HEK293 (cell line): Measurements from ENCODE around the gene TCOF1.

Source experiments
- GFI1B ChIP-seq: fragments of 450-650 bp; formaldehyde crosslinking; IDR thresholded peaks from 2 replicates; pipeline ENCODE4 v1.5.1; 2016; ENCODE audit warnings: missing biosample characterization, missing genetic modification characterization
- GLIS1 ChIP-seq: fragments of 450-650 bp; formaldehyde crosslinking; IDR thresholded peaks from 2 replicates; pipeline ENCODE4 v1.5.1; 2016; ENCODE audit warnings: missing biosample characterization, missing genetic modification characterization
- KLF7 ChIP-seq: fragments of 450-650 bp; formaldehyde crosslinking; IDR thresholded peaks from 2 replicates; pipeline ENCODE4 v1.5.1; 2016; ENCODE audit warnings: missing biosample characterization, missing genetic modification characterization, borderline replicate concordance
- SALL2 ChIP-seq: fragments of 450-650 bp; formaldehyde crosslinking; IDR thresholded peaks from 2 replicates; pipeline ENCODE4 v1.5.0; 2017; ENCODE audit warnings: missing biosample characterization, mild to moderate bottlenecking, missing genetic modification characterization, borderline replicate concordance
- TRIM28 ChIP-seq: IDR thresholded peaks from 2 replicates; pipeline ENCODE4 v1.6.1; 2011; ENCODE audit warnings: low read length, control low read depth, borderline replicate concordance
- ZNF10 ChIP-seq: fragments of 450-650 bp; formaldehyde crosslinking; IDR thresholded peaks from 2 replicates; pipeline ENCODE4 v1.5.1; 2017; ENCODE audit warnings: missing biosample characterization, missing genetic modification characterization
- ZNF324 ChIP-seq: fragments of 450-650 bp; formaldehyde crosslinking; IDR thresholded peaks from 2 replicates; pipeline ENCODE4 v1.5.1; 2016; ENCODE audit warnings: missing biosample characterization, missing genetic modification characterization
- ZNF37A ChIP-seq: fragments of 450-650 bp; IDR thresholded peaks from 2 replicates; pipeline ENCODE4 v1.5.1; 2018; ENCODE audit warnings: missing biosample characterization, missing genetic modification characterization
- ZNF404 ChIP-seq: fragments of 450-650 bp; formaldehyde crosslinking; IDR thresholded peaks from 2 replicates; pipeline ENCODE4 v1.5.1; 2017; ENCODE audit warnings: missing biosample characterization, missing genetic modification characterization
- ZNF555 ChIP-seq: fragments of 450-650 bp; formaldehyde crosslinking; conservative IDR thresholded peaks from 2 replicates; pipeline ENCODE4 v1.5.1; 2017; ENCODE audit warnings: missing biosample characterization, mild to moderate bottlenecking, missing genetic modification characterization, inconsistent platforms
- ZNF596 ChIP-seq: fragments of 450-650 bp; IDR thresholded peaks from 2 replicates; pipeline ENCODE4 v1.5.0; 2018; ENCODE audit warnings: missing biosample characterization, mild to moderate bottlenecking, missing genetic modification characterization, moderate library complexity
- ZNF600 ChIP-seq: fragments of 450-650 bp; formaldehyde crosslinking; IDR thresholded peaks from 2 replicates; pipeline ENCODE4 v1.5.1; 2016; ENCODE audit warnings: missing biosample characterization, missing genetic modification characterization
- ZNF654 ChIP-seq: fragments of 450-650 bp; formaldehyde crosslinking; IDR thresholded peaks from 2 replicates; pipeline ENCODE4 v1.5.1; 2016; ENCODE audit warnings: low read depth, missing biosample characterization, missing genetic modification characterization
- ZNF664 ChIP-seq: fragments of 450-650 bp; formaldehyde crosslinking; IDR thresholded peaks from 2 replicates; pipeline ENCODE4 v1.5.1; 2016; ENCODE audit warnings: missing biosample characterization, missing genetic modification characterization
- ZNF707 ChIP-seq: fragments of 450-650 bp; formaldehyde crosslinking; IDR thresholded peaks from 2 replicates; pipeline ENCODE4 v1.5.1; 2016; ENCODE audit warnings: missing biosample characterization, missing genetic modification characterization
- ZNF747 ChIP-seq: fragments of 450-650 bp; formaldehyde crosslinking; IDR thresholded peaks from 2 replicates; pipeline ENCODE4 v1.5.1; 2016; ENCODE audit warnings: missing biosample characterization, missing genetic modification characterization
- ZXDB ChIP-seq: fragments of 450-650 bp; formaldehyde crosslinking; IDR thresholded peaks from 2 replicates; pipeline ENCODE4 v1.5.1; 2016; ENCODE audit warnings: missing biosample characterization, missing genetic modification characterization
- TF ChIP-seq, protein P1 (sequence below): fragments of 450-650 bp; formaldehyde crosslinking; IDR thresholded peaks from 2 replicates; pipeline ENCODE4 v1.5.1; 2017; ENCODE audit warnings: missing biosample characterization, missing genetic modification characterization
- TF ChIP-seq, protein P2 (sequence below): sonication (generic); formaldehyde crosslinking; IDR thresholded peaks from 2 replicates; pipeline ENCODE4 v1.8.1; 2022; ENCODE audit warnings: mild to moderate bottlenecking, moderate library complexity, missing genetic modification reagents
- TF ChIP-seq, protein P3 (sequence below): fragments of 450-650 bp; formaldehyde crosslinking; IDR thresholded peaks from 2 replicates; pipeline ENCODE4 v1.5.1; 2016; ENCODE audit warnings: missing biosample characterization, missing genetic modification characterization
- TF ChIP-seq, protein P4 (sequence below): fragments of 450-650 bp; formaldehyde crosslinking; IDR thresholded peaks from 2 replicates; pipeline ENCODE4 v1.5.1; 2016; ENCODE audit warnings: missing biosample characterization, missing genetic modification characterization
- TF ChIP-seq, protein P5 (sequence below): fragments of 450-650 bp; formaldehyde crosslinking; IDR thresholded peaks from 2 replicates; pipeline ENCODE4 v1.5.1; 2016; ENCODE audit warnings: missing biosample characterization, missing genetic modification characterization
- TF ChIP-seq, protein P6 (sequence below): fragments of 450-650 bp; formaldehyde crosslinking; IDR thresholded peaks from 2 replicates; pipeline ENCODE4 v1.5.1; 2016; ENCODE audit warnings: missing biosample characterization, missing genetic modification characterization, low read depth
- TF ChIP-seq, protein P7 (sequence below): fragments of 450-650 bp; formaldehyde crosslinking; IDR thresholded peaks from 2 replicates; pipeline ENCODE4 v1.5.1; 2016; ENCODE audit warnings: missing biosample characterization, missing genetic modification characterization, borderline replicate concordance

TCOF1 gene

DNA sequence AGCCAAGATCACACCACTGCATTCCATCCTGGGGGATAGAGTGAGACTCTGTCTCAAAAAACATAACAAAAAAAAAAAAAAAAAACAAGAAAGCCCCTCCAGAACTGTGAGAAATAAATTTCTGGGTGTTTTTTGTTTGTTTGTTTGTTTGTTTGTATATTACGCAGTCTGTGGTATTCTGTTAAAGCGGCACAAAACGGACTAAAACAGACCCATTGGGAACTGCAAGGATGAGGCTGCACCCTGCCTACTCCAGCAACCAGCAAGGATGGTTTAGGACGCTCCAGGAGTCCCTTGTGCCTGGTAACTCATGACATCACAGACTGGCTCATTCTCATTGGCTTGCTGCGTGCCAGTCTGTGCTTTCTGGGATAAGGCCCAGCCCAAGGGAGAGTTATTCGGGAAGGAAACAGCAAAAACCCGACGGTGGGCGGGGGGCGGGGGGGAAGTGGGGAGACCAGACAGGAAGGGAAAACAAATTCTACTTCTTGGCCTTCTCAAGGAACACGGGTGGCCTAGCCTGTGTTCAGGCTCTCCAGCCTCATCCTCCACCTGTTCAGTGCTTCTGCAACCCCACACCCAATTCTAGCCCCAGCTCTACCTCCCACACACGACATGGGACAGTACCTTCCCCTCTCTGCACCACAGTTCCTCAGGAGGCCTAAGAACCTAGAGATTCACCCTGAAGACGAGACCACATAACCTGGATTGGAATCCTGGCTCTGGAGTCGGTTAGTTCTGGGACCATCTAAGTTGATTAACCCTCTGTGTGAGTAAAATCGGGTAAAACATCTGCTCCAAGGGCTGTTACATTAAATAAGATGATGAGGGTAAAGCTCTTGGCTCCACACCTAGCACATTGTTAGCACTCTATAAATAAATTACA is 52.4 kb downstream of the TCOF1 start (continued):
- TF ChIP-seq, protein P1, sequence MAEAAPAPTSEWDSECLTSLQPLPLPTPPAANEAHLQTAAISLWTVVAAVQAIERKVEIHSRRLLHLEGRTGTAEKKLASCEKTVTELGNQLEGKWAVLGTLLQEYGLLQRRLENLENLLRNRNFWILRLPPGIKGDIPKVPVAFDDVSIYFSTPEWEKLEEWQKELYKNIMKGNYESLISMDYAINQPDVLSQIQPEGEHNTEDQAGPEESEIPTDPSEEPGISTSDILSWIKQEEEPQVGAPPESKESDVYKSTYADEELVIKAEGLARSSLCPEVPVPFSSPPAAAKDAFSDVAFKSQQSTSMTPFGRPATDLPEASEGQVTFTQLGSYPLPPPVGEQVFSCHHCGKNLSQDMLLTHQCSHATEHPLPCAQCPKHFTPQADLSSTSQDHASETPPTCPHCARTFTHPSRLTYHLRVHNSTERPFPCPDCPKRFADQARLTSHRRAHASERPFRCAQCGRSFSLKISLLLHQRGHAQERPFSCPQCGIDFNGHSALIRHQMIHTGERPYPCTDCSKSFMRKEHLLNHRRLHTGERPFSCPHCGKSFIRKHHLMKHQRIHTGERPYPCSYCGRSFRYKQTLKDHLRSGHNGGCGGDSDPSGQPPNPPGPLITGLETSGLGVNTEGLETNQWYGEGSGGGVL (tag by site-specific recombination), result peak; percentile 65
- TF ChIP-seq ZNF596 (tag by site-specific recombination), result no peak
- TF ChIP-seq, protein P2, sequence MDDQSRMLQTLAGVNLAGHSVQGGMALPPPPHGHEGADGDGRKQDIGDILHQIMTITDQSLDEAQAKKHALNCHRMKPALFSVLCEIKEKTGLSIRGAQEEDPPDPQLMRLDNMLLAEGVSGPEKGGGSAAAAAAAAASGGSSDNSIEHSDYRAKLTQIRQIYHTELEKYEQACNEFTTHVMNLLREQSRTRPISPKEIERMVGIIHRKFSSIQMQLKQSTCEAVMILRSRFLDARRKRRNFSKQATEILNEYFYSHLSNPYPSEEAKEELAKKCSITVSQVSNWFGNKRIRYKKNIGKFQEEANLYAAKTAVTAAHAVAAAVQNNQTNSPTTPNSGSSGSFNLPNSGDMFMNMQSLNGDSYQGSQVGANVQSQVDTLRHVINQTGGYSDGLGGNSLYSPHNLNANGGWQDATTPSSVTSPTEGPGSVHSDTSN (CRISPR knock-in tag), result no peak
- TF ChIP-seq ZXDB (tag by site-specific recombination), result 0 out of 2 replicates have a peak, but pooled peaks have one; percentile 31
- TF ChIP-seq ZNF404 (tag by site-specific recombination), result no peak
- TF ChIP-seq TRIM28, result no peak
- no peak for TF ChIP-seq ZNF10 (tag by site-specific recombination)
- TF ChIP-seq ZNF600 (tag by site-specific recombination), result peak; percentile 36; the same call in 1 of the 2 replicates
- TF ChIP-seq KLF7 (tag by site-specific recombination), result peak; percentile 11; the same call in 1 of the 2 replicates
- TF ChIP-seq, protein P3, sequence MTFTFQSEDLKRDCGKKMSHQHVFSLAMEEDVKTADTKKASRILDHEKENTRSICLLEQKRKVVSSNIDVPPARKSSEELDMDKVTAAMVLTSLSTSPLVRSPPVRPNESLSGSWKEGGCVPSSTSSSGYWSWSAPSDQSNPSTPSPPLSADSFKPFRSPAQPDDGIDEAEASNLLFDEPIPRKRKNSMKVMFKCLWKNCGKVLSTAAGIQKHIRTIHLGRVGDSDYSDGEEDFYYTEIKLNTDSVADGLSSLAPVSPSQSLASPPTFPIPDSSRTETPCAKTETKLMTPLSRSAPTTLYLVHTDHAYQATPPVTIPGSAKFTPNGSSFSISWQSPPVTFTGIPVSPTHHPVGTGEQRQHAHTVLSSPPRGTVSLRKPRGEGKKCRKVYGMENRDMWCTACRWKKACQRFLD, result no peak
- no peak for TF ChIP-seq ZNF324 (tag by site-specific recombination)
- TF ChIP-seq, protein P4, sequence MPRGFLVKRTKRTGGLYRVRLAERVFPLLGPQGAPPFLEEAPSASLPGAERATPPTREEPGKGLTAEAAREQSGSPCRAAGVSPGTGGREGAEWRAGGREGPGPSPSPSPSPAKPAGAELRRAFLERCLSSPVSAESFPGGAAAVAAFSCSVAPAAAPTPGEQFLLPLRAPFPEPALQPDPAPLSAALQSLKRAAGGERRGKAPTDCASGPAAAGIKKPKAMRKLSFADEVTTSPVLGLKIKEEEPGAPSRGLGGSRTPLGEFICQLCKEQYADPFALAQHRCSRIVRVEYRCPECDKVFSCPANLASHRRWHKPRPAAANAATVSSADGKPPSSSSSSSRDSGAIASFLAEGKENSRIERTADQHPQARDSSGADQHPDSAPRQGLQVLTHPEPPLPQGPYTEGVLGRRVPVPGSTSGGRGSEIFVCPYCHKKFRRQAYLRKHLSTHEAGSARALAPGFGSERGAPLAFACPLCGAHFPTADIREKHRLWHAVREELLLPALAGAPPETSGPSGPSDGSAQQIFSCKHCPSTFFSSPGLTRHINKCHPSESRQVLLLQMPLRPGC (tag by site-specific recombination), result no peak
- TF ChIP-seq, protein P5, sequence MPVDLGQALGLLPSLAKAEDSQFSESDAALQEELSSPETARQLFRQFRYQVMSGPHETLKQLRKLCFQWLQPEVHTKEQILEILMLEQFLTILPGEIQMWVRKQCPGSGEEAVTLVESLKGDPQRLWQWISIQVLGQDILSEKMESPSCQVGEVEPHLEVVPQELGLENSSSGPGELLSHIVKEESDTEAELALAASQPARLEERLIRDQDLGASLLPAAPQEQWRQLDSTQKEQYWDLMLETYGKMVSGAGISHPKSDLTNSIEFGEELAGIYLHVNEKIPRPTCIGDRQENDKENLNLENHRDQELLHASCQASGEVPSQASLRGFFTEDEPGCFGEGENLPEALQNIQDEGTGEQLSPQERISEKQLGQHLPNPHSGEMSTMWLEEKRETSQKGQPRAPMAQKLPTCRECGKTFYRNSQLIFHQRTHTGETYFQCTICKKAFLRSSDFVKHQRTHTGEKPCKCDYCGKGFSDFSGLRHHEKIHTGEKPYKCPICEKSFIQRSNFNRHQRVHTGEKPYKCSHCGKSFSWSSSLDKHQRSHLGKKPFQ (tag by site-specific recombination), result no peak
- 0 out of 2 replicates have a peak, but pooled peaks have one; percentile 51 for TF ChIP-seq ZNF664
- TF ChIP-seq ZNF37A (tag by site-specific recombination), result no peak
- TF ChIP-seq ZNF747 (tag by site-specific recombination), result no peak
- TF ChIP-seq, protein P6, sequence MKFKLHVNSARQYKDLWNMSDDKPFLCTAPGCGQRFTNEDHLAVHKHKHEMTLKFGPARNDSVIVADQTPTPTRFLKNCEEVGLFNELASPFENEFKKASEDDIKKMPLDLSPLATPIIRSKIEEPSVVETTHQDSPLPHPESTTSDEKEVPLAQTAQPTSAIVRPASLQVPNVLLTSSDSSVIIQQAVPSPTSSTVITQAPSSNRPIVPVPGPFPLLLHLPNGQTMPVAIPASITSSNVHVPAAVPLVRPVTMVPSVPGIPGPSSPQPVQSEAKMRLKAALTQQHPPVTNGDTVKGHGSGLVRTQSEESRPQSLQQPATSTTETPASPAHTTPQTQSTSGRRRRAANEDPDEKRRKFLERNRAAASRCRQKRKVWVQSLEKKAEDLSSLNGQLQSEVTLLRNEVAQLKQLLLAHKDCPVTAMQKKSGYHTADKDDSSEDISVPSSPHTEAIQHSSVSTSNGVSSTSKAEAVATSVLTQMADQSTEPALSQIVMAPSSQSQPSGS (tag by site-specific recombination), result peak; percentile 83
- no peak for TF ChIP-seq GFI1B (tag by site-specific recombination)
- TF ChIP-seq ZNF707 (tag by site-specific recombination), result no peak
- peak; percentile 62 for TF ChIP-seq GLIS1
- TF ChIP-seq ZNF654 (tag by site-specific recombination), result no peak
- TF ChIP-seq, protein P7, sequence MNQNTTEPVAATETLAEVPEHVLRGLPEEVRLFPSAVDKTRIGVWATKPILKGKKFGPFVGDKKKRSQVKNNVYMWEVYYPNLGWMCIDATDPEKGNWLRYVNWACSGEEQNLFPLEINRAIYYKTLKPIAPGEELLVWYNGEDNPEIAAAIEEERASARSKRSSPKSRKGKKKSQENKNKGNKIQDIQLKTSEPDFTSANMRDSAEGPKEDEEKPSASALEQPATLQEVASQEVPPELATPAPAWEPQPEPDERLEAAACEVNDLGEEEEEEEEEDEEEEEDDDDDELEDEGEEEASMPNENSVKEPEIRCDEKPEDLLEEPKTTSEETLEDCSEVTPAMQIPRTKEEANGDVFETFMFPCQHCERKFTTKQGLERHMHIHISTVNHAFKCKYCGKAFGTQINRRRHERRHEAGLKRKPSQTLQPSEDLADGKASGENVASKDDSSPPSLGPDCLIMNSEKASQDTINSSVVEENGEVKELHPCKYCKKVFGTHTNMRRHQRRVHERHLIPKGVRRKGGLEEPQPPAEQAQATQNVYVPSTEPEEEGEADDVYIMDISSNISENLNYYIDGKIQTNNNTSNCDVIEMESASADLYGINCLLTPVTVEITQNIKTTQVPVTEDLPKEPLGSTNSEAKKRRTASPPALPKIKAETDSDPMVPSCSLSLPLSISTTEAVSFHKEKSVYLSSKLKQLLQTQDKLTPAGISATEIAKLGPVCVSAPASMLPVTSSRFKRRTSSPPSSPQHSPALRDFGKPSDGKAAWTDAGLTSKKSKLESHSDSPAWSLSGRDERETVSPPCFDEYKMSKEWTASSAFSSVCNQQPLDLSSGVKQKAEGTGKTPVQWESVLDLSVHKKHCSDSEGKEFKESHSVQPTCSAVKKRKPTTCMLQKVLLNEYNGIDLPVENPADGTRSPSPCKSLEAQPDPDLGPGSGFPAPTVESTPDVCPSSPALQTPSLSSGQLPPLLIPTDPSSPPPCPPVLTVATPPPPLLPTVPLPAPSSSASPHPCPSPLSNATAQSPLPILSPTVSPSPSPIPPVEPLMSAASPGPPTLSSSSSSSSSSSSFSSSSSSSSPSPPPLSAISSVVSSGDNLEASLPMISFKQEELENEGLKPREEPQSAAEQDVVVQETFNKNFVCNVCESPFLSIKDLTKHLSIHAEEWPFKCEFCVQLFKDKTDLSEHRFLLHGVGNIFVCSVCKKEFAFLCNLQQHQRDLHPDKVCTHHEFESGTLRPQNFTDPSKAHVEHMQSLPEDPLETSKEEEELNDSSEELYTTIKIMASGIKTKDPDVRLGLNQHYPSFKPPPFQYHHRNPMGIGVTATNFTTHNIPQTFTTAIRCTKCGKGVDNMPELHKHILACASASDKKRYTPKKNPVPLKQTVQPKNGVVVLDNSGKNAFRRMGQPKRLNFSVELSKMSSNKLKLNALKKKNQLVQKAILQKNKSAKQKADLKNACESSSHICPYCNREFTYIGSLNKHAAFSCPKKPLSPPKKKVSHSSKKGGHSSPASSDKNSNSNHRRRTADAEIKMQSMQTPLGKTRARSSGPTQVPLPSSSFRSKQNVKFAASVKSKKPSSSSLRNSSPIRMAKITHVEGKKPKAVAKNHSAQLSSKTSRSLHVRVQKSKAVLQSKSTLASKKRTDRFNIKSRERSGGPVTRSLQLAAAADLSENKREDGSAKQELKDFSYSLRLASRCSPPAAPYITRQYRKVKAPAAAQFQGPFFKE (tag by site-specific recombination), result no peak
- no peak for TF ChIP-seq ZNF555 (tag by site-specific recombination)
- TF ChIP-seq SALL2 (tag by site-specific recombination), result no peak
